NCI-H1930 (cell line): ENCODE data around the gene DTX3L.
"Not testable (repeated sequence)": the region's sequence is repeated elsewhere in the genome, so short reads cannot be mapped to it uniquely, and the experiment has no call there.

Source experiments
- DNase-seq, 2 experiments: peaks; one replicate each; lab custom pipeline; 2025; lab: John Stamatoyannopoulos, UW

DTX3L gene

DNA sequence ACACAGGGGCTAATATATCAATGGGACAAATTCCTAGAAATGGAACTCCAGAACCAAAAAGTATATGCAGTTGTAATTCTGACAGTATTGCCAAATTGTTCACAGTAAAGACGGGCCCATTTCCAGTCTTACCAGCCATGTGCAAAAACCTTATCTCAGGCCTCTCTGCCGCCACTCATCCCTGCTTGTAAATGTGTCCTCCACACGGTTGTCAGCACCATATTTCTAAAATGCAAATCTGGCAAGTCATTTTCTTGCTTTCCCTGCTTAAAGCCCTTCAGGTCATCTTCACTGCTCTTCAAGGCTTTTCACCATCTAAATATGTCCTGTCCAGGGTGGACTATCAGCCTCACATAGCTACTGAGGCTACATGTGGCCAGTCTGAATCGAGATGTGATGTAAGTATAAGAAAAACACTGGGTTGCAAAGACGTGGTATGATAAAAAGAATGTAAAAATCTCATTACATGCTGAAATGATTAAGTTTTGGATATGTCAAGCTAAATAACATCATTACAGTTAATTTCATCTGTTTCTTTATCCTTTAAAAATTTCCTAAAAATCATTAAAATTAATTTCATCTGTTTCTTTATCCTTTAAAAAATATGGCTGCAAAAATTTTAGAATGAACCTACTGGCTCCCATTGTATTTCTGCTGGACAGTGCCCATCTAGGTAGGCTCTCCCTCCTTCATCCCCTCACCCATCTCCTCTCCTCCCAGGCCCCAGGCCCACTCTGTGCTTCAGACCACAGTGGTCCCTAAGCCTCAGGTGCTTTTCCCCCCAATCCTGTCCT lies 1.0 kb upstream of the DTX3L start:
- DNase-seq, result no peak

DNA sequence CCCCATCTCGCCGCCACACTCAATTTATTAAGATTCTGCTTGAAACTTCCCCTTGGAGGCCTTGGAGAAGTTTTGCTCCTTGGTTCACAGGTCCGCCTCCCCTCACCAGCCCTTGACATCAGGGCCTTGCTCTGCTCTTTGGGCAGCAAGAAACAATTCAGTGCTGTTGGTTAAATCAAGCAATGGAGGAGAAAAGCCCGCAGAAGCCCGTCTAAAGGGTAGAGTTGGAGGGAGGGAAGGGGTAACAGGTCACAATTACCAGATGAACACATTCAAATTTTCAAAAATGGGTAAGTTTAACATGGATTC lies 467 bp upstream of the DTX3L start:
- no peak for DNase-seq

DNA sequence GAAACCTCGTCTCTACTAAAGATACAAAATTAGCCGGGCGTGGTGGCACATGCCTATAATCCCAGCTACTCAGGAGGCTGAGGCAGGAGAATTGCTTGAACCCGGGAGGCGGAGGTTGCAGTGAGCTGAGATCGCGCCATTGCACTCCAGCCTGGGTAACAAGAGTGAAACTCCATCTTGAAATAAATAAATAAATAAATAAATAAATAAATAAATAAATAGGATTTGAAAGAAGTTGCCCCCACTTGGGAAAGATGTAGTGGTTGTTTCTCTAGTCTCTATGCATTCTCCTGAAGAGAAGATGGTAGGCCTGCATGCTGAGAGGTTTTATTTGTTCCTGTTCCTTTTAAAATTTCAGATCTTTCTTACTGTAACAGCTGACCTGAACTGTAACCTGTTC lies 4.0 kb downstream of the DTX3L start:
- not testable (repeated sequence) for DNase-seq

DNA sequence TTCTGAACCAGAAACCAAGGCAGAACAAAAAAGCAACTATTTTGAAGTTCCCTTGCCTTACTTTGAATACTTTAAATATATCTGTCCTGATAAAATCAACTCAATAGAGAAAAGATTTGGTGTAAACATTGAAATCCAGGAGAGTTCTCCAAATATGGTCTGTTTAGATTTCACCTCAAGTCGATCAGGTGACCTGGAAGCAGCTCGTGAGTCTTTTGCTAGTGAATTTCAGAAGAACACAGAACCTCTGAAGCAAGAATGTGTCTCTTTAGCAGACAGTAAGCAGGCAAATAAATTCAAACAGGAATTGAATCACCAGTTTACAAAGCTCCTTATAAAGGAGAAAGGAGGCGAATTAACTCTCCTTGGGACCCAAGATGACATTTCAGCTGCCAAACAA lies 4.6 kb downstream of the DTX3L start:
- DNase-seq, result no peak

DNA sequence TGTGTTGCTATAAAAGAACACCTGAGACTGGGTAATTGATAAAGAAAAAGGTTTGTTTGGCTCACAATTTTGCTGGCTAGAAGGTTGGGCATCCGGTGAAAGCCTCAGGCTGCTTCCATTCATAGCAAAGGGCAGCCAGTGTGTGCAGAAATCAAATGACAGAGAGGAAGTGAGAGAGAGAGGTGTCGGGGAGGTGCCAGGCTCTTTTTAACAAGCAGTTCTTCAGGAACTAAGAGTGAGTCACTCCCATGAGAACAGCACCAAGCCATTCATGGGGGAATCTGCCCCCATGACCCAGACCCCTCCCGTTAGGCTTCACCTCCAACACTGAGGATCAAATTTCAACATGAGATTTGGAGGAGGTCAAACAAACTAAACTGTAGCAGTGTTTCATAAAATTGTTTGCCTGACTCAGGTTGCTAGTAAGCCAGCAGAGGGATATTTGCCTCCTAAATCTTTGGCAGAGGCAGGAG lies 8.8 kb downstream of the DTX3L start:
- no peak for DNase-seq

DNA sequence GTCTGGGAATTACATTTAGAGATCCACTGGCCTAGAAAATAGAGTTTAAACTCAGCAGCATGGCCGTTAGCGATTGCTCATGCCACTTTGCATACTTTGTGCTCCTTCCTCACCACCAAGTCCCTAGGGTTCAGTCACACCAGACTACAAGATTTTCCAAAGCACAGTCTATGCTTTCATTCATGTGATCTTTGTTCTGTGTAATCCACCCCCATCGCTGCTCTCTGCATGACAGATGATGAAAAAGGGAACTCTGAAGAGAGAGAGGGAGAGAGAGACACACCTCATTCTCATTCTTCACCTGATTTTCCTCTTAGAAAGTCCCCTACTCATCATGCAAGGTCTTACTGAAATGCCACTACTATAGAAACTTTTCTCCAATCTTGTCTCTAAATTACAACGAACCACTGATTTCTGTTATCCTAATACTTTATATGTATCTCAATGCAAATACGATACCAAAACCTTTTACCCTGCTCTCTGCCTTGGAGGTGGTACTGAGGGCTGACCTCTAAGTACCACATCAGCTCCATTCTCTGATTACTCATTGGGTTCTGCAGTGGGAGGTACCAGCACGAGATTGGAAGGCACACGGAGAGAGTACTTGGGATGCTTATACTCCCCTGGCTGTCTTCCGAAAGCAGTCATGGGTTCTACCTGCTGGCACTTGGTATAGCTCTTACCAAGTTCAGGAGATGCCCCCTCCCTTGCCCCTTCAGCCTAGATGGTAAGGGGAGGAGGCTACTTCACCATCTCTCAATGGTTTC lies 12.2 kb downstream of the DTX3L start:
- DNase-seq, result no peak

DNA sequence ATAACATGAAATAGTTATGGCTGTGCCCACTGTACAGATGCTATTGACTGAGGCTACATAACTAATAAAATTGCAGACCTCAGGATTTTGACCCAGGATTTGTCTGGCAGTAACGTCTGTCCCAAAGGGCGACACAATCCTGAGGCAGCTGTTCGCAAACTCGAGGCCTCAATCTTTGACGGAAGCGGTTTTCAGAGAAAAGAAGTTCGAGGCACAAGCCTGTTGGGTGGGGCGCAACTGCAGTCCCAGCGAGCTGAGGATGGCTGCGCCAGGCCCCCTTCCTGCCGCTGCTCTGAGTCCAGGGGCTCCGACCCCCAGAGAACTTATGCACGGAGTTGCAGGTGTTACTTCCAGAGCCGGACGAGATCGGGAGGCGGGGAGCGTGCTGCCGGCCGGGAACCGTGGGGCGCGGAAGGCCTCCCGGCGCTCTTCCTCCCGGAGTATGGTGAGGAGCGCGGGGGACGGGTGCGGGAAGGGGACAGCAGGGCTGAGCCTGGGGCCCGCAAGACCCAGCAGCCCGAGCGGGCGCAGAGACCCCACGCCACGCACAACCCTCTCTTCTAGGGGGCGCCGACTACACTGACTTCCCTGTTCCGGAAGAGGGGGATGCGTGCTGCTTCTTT lies 13.4 kb downstream of the DTX3L start, which contains the start of gene PARP15:
Gene PARP15, plus strand, starts transcription at position 242 of the 623 bp plus-strand sequence. Its CDS starts 18 bp downstream, at position 260.
- no peak for DNase-seq

DNA sequence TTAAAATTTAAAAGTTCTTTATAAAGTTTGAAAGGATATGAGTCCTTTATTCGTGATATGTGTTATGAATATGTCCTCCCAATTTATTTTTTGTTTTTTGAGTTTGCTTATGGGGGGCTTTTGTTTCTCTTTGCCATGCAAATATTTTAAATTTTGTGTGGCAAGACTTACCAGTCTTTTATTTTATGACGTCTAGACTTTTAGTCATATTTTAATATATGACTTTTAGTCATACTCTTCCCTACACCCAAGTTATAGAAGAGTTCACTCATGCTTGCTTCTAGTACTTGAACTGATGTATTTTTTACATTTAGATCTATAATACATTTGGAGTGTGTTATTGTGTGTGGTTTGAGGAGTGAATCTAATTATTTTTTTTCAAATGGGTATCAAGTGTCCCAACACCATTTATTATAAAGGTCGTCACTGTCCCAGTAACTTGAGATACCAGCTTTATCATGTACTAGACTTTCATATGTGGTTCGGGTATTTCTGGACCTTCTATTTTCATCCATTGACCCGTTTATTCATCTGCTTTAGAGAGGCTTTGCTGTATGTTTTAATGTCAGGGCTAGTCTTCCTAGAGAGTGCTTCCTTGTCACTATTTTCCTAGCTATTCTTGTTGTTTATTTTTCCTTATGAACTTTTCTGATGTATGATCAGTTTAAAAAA lies 14.1 kb downstream of the DTX3L start:
- DNase-seq, result no peak

DNA sequence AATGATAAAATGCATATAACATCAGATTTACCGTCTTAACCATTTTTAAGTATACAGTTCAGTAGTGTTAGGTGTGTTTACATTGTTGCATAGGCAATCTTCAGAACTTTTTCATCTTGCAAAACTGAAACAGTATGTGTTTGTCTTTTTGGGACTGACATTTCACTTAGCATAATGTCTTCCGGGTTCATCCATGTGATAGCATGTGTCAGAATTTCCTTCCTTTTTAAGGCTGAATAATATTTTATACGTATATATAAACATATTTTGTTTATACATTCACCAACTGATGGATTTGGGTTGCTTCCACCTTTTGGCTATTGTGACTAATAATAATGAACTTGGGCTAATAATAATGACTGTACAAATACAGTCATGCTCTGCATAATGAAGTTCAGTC lies 16.3 kb downstream of the DTX3L start:
- DNase-seq, result no peak

DNA sequence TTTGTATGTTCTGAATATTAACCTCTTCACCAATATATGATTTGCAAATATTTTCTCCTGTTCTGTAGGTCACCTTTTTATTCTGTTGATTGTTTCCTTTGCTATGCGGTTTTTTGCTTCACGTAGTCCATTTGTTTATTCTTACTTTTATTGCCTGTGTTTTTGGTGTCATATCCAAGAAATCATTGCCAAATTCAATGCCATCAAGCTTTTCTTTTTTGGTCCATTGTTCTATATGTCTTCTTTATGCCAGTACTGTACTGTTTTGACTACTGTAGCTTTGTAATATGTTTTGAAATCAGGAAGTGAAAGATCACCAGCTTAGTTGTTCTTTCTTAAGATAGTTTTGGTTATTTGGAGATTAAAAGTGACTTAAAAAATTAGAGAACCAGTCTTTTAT lies 17.5 kb downstream of the DTX3L start:
- DNase-seq, result no peak

DNA sequence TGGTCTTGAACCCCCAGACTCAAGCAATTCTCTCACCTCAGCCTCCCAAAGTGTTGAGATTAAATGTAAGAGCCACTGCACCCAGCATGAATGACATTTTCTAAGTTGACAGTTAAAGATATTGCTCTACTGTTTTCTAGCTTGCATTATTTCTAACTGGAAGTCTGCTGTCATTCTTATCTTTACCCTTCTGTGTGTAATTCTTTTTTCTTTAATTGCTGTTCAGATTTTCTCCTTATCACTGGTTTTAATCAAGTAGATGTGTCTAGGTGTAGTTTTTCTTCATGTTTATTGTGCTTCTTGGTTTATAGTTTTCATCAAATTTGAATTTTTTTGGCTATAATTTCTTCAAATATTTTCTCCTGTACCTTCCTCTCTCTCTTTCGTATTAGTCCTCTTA lies 18.3 kb downstream of the DTX3L start:
- DNase-seq, result no peak

DNA sequence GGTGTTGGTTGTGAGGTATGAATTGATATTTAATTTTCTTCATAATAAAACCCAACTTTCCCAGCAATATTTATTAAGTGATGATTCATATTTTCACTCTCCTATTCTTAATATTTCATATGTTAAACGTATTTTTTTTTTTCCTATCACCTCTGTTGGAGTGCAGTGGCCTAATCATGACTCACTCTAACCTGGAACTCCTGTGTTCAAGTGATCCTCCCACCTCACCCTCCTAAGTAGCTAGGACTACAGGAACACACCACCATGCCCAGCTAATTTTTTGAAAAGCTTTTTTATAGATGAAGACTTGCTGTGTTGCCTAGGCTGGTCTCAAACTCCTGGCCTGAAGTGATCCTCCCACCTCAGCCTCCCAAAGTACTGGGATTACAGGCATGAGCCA lies 22.0 kb downstream of the DTX3L start:
- no peak for DNase-seq

DNA sequence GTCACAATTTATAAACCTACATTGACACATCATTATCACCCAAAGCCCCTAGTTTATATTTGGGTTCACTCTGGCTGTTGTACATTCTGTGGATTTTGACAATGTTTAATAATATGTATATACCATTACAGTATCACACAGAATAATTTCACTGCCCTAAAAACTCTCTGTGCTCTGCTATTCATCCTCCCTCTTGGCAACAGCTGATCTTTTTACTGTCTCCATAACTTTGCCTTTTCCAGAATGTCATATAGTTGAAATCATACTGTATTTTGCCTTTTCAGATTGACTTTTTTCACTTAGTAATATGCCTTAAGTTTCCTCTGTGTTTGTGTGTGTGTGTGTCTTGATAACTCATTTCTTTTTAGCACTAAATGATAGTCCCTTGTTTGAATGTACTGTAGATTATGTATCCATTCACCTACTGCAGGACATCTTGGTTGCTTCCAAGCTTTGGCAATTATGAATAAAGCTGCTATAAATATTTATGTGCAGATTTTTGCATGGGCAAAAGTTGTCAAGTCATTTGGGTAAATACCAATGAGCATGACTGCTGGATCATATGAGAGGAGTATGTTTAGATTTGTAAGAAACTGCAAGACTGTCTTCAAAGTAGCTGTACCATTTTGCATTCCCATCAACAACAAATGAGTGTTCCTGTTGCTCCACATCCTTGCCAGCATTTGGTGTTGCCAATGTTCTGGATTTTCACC lies 22.8 kb downstream of the DTX3L start:
- no peak for DNase-seq

DNA sequence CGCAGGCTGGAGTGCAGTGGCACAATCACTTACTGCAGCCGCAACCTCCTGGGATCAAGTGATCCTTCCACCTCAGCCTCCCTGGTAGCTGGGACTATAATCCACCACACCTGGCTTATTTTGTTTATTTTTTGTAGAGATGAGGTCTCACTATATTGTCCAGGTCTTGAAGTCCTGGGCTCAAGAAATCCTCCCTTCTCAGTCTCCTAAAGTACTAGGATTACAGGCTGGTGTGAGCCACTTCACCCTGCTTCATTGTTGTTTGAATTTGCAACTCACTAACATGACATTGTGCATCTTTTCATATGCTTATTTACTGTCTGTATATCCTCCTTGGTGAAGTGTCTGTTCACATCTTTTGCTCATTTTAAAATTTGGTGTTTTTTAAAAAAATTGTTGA lies 23.4 kb downstream of the DTX3L start:
- no peak for DNase-seq

DNA sequence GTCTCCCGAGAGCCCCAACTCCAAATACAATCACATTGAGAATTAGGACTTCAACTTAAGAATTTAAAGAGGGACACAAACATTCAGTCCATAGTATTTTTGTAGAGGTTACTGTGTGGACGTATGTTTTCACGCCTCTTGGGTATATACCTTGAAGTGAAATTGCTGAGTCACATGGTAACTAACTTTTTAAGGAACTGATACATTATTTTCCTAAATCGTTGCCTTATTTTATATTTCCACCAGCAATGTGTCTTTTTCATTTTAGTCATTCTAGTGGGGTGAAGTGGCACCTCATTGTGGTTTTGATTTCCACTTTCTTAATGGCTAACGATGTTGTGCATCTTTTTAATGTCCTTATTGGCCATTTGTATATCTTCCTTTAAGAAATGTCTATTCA lies 25.2 kb downstream of the DTX3L start:
- no peak for DNase-seq

DNA sequence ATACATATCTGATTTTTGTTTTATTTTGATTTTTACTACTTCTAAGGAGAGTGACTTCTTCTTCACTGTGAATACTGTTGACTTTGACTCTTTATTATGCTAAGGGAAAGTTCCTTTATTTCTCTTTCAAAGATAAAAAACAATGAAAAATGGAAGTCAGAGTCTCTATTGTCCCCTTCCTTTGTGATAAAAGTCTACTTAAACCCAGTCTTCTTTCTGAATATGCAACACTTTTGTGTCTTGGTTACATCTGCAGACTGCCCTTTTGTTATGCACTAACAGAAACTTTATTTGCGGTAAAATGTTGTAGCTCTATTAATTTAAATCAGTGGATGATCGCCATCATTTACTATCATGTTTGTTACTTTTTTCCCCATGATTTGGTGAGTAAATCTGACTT lies 26.5 kb downstream of the DTX3L start:
- DNase-seq, result no peak

DNA sequence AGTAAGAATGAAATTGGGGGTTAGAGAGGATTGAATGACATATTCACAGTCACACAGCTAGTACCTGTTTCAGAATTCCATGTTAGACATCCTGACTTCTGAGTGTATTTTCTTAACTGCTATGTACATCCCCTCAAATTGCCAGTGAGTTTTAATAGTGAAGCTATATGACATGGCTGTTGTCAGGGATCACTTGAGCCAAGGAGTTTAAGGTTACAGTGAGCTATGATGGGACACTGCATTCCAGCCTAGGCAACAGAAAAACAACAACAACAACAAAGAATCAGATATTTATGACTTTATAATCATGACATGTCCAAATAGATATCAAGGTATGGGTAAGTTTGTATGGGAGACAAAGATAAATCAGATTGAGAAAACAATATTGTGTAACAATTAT lies 29.9 kb downstream of the DTX3L start:
- DNase-seq, result no peak

DNA sequence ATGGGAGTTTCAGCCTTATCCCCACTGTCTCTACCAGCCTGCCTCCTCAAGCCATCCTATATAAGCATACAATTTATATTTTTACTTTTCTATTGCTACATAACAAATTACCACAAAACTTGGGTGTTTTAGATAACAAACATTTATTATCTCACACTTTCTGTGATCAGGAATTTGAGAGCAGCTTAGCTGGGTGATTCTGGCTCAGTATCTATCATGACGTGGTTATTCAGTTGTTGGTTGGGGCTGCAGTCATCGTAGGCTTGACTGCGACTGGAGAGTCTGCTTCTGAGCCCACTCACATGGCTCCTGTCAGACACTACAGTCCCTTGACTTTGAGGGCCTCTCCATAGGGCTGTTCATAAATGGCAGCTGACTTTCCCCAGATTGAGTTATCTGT lies 34.0 kb downstream of the DTX3L start:
- DNase-seq, result no peak

DNA sequence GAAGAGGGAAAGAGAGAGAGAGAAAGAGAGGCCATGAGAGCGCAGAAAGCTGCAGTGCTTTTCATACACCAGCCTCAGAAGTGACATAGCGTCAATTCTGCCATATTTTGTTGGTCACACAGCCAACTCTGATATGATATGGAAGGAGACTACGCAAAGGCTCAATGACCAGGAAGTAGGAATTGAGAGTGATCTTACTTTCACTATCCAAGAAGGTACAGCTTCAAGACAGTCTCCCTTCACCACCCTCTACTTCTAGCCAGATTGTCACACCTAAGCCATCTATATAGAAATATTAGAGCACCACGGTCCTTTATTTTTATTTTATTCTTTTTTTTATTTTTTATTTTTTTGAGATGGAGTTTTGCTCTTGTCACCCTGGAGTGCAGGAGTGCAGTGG lies 34.4 kb downstream of the DTX3L start:
- DNase-seq, result no peak

DNA sequence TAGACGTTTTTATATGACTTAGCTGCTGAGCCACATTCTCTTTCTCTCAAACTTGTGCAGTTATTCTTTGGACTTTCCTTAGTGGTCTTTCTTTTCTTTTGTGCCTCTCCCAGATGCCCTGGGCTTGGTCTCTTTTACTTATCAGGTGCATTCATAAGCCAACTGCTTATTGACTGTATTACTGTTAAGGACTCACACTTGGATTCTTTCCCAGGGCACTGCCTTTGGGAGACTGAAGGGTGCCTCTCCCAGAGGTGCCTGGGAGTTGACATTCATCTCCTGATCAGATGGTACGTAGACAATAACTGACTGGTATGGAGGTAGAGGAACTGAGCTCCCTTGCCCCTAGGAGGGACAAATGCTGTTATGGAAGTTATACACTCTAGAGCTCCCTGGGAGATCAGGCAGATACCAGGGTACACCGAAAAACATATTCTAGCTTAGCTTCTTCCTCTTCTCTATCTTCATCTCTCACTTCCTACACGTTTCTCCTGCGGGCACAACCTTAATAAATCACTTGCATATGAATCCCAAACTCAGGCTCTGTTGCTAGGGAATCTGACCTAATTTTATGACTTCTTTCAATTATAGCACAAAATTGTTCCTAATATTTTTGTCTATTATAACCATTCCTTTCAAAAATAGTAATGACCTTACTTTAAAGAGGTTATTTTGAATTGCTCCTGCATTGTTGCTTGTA lies 38.0 kb downstream of the DTX3L start:
- DNase-seq, result no peak

DNA sequence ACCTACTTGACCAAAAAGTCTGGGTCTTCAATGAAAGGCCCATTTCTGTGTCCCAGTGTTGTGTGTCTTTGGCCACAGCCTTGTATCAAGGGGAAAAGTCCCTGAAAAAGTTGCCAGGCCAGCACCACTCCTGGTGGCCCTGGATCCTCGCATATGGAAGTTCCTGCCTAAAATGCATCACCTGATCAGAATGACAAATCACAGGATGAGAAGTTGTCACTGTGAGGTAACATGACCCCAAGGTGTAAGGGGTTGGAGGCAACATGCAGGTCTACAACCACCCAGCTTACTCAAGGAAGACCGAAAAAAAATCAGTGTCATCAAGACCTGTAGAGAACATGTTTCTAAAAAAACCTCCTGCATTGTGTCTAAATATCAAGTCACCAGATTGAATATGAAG lies 38.9 kb downstream of the DTX3L start:
- no peak for DNase-seq
